GM10266 (cell line): ENCODE measurements around the gene KANTR.
"Not testable (repeated sequence)": the region's sequence is repeated elsewhere in the genome, so short reads cannot be mapped to it uniquely, and the experiment has no call there.

Experiments used
- DNase-seq: peaks from one replicate; pipeline ENCODE4 v3.0.0; 2012; ENCODE audit errors: extremely low spot score
- TF ChIP-seq, protein P1 (sequence below): IDR thresholded peaks from 2 replicates; pipeline ENCODE4 v1.5.1; 2012; ENCODE audit warnings: mild to moderate bottlenecking, low read depth; ENCODE audit not compliant: control insufficient read depth, insufficient read depth; ENCODE audit errors: missing control alignments

KANTR gene

DNA sequence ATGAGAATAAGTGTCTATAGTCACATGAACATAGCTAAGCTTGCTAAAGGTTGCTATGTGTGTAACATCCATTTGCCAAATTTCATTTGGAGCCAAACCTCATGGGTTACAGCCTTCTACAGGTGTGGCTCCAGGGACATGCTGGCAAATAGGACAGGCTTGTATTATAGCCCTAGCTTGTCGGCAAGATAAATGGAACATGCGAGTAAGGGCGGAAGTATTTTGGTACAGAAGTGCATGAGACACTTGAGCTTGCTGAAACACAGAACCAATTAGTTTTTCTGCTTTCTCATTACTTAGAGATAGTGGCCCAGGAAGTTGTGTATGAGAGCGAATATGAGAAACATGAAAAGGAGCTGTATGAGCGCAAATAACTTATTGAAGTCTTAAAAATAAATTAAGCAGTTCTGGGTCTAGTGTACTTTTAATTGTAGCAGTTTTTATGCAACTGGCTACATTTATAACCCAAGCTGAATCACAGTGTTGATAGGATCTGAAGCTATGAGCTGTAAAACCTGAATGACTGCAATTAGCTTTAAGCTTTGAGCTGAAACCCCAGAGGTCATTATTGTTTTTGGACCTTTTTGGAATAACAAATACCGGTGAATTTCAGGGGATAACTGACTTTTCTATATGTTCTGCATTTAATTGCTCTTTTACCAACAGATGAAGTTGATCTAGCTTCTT lies 66.5 kb downstream of the KANTR start:
- DNase-seq: no peak
- TF ChIP-seq, protein P1, sequence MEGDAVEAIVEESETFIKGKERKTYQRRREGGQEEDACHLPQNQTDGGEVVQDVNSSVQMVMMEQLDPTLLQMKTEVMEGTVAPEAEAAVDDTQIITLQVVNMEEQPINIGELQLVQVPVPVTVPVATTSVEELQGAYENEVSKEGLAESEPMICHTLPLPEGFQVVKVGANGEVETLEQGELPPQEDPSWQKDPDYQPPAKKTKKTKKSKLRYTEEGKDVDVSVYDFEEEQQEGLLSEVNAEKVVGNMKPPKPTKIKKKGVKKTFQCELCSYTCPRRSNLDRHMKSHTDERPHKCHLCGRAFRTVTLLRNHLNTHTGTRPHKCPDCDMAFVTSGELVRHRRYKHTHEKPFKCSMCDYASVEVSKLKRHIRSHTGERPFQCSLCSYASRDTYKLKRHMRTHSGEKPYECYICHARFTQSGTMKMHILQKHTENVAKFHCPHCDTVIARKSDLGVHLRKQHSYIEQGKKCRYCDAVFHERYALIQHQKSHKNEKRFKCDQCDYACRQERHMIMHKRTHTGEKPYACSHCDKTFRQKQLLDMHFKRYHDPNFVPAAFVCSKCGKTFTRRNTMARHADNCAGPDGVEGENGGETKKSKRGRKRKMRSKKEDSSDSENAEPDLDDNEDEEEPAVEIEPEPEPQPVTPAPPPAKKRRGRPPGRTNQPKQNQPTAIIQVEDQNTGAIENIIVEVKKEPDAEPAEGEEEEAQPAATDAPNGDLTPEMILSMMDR: no peak

DNA sequence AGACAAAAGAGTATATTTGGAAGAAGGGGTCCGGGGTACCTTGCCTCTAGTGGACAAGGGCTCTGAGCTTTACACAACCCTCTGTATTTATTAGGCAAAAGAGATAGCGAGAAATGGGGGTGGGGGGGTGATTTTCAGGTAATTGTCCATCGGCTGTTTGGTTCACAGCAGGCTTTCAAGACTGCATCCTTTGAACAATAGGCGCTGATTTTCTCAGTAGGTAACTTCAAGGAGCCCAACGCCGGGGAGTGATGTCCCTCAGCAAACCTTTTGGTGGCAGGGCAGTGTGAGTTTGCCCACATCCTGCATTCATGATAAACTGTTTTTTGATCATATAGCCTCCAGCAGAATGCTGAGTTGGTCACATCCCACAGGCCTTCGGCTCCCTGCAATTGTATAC lies 69.5 kb downstream of the KANTR start:
- no peak for DNase-seq
- TF ChIP-seq, protein P1: no peak

DNA sequence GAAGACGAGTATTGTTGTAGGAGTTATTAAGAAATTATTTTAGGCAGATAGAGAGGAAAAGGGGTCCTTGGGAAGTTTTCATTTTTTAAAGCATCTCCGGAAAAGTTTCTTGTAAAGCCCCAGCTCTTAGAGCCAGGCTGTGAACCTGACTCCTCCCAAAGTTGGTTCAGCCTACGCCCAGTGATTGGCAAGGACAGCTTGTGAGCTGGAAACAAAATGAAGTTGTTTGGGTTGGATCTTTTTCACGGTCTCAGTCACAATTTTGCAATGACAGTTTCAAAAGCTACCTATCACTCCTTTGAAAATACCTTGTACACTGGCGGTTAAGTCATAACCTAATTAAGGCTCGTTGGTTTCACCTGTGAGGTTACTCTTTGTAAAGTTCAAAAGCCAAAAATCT lies 70.6 kb downstream of the KANTR start:
- not testable (repeated sequence) for DNase-seq

DNA sequence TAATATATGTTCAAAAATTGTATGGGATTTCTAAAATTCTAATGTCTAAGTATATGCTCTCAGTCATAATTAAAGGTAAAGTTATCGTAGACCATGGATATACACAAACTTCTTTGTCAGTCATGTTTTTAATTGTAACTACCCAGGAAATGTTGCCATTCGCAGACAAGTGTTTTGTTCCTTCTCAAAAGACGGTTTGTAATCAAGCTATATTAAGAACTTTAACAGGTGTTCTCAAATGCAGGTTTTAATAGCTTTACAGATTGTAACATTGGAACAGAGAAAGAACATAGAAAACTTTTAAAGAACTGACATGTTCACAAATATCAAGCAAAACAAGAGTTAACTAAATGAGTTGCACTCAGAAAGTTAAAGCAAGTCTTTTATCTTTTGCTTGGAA lies 72.2 kb downstream of the KANTR start:
- TF ChIP-seq, protein P1: no peak

DNA sequence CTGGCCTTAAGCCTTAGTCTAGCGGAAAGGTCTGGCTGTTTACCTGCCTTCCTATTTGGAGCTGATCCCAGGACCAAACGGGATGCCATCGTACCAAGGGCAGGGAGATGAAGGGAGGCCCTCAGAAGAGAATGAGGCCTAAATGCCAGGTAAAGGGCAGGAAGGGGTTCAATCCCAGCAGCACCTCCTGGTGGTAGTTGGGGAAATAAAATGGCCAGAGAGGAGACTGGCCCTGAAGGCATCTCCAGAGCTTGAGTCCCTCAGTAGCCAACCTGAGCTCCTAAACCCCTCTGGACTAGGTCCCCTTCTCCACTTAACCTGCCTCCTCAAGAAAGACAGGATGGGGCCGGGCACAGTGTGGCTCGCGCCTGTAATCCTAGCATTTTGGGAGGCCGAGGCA lies 77.4 kb downstream of the KANTR start:
- TF ChIP-seq, protein P1: no peak
- no peak for DNase-seq

More for the DNA sequence above, 72.2 kb downstream of the KANTR start:
- DNase-seq: no peak
